H1 (cell line): ENCODE data around the gene HNRNPA3. TPM values are rescaled to one million over a fixed set of nuclear protein-coding genes. Genes with fewer than 3 reads are reported as not detected.
A peak's percentile ranks its signal among the peaks of the same experiment; 100 is the strongest.

Experiments used
- CTCF ChIA-PET: fragments of 300-600 bp; sonication (Branson Sonifier 250); formaldehyde crosslinking; loops from one replicate; lab custom pipeline; 2021; ENCODE audit not compliant: partially characterized antibody; lab: Charles Lee
- POLR2A ChIA-PET: fragments of 300-600 bp; sonication (Branson Sonifier 250); formaldehyde crosslinking; loops from one replicate; lab custom pipeline; 2021; ENCODE audit warnings: inconsistent platforms; ENCODE audit not compliant: partially characterized antibody; lab: Charles Lee
- DNase-seq, 2 experiments: peaks; one replicate each; pipeline versions ENCODE4 v3.0.0 to v3.0.0-alpha.2; 2010 to 2022; ENCODE audit warnings: low spot score in 2 of 2, low read depth in 1 of 2, mixed read lengths in 1 of 2
- FAIRE-seq: peaks from 2 replicates; lab custom pipeline; 2011; peaks lifted over from hg19 to GRCh38; lab: Jason Lieb, UNC
- H2AFZ ChIP-seq: 2 replicates; pipeline ENCODE4 v1.8.1; 2012; ENCODE audit warnings: low read length, inconsistent platforms
- H2AK5ac ChIP-seq: 2 replicates; pipeline ENCODE4 v1.6.1; 2013; ENCODE audit warnings: low read depth, low read length
- H2BK120ac ChIP-seq: replicated peaks from 2 replicates; pipeline ENCODE3; 2013; ENCODE audit warnings: low read depth, low read length, inconsistent platforms
- H2BK12ac ChIP-seq: 2 replicates; pipeline ENCODE4 v1.6.1; 2013; ENCODE audit warnings: low read depth, low read length
- H2BK15ac ChIP-seq: 2 replicates; pipeline ENCODE4 v1.6.1; 2013; ENCODE audit warnings: low read length
- H2BK20ac ChIP-seq: 2 replicates; pipeline ENCODE4 v1.6.1; 2013; ENCODE audit warnings: low read length
- H2BK5ac ChIP-seq: 2 replicates; pipeline ENCODE4 v1.6.1; 2013; ENCODE audit warnings: low read depth, low read length
- H3K14ac ChIP-seq: 2 replicates; pipeline ENCODE4 v1.6.1; 2013; ENCODE audit warnings: inconsistent platforms; ENCODE audit not compliant: insufficient read length
- H3K18ac ChIP-seq: 2 replicates; pipeline ENCODE4 v1.6.1; 2013; ENCODE audit warnings: low read length; ENCODE audit errors: extremely low read depth
- H3K23ac ChIP-seq: 2 replicates; pipeline ENCODE4 v1.6.1; 2013; ENCODE audit warnings: inconsistent platforms; ENCODE audit not compliant: insufficient read length
- H3K23me2 ChIP-seq: 2 replicates; pipeline ENCODE4 v1.6.1; 2013; ENCODE audit warnings: low read depth, low read length
- H3K27ac ChIP-seq: 2 replicates; pipeline ENCODE4 v1.6.1; 2011; ENCODE audit warnings: low read depth, low read length, inconsistent platforms
- H3K27me3 ChIP-seq, 4 experiments: replicated peaks in 1 of 4; 1 replicate in 1 of 4; 2 replicates in 3 of 4; pipeline versions ENCODE4 v1.6.1 to v1.8.1; 2011 to 2013; ENCODE audit warnings: low read length in 3 of 4, mild to moderate bottlenecking in 3 of 4, inconsistent platforms in 2 of 4, mixed read lengths in 2 of 4, moderate library complexity in 1 of 4; ENCODE audit not compliant: control insufficient read depth in 3 of 4, insufficient read depth in 3 of 4; ENCODE audit errors: extremely low read depth in 1 of 4
- H3K36me3 ChIP-seq, 4 experiments: 2 replicates each; pipeline versions ENCODE4 v1.6.1 to v1.8.1; 2011 to 2013; ENCODE audit warnings: mild to moderate bottlenecking in 4 of 4, low read length in 3 of 4, moderate library complexity in 2 of 4, control low read depth in 1 of 4, inconsistent platforms in 1 of 4; ENCODE audit not compliant: insufficient read depth in 4 of 4, control insufficient read depth in 2 of 4
- H3K4ac ChIP-seq: replicated peaks from 2 replicates; pipeline ENCODE3; 2013; ENCODE audit warnings: low read length, low read depth, mixed read lengths, inconsistent platforms; ENCODE audit not compliant: insufficient read length
- H3K4me1 ChIP-seq, 4 experiments: replicated peaks in 1 of 4; 1 replicate in 1 of 4; 2 replicates in 3 of 4; pipeline versions ENCODE4 v1.6.1 to v1.8.1; 2011 to 2013; ENCODE audit warnings: low read length in 3 of 4, inconsistent platforms in 2 of 4, mixed read lengths in 1 of 4; ENCODE audit not compliant: insufficient read depth in 4 of 4, control insufficient read depth in 3 of 4
- H3K4me2 ChIP-seq, 2 experiments: 2 replicates each; pipeline versions ENCODE4 v1.6.1 to v1.8.1; 2011 to 2013; ENCODE audit warnings: low read depth in 2 of 2, low read length in 2 of 2, control low read depth in 1 of 2, inconsistent platforms in 1 of 2, mild to moderate bottlenecking in 1 of 2; ENCODE audit not compliant: insufficient read depth in 1 of 2
- H3K4me3 ChIP-seq, 4 experiments: fragments of 200-600, 300-600 bp in 1 of 4; sonication (generic), shearing (Covaris generic), sonication (Bioruptor Twin) in 1 of 4; 2 replicates each; pipeline versions ENCODE4 v1.5.1 to v1.8.1; 2011 to 2016; ENCODE audit warnings: low read length in 4 of 4, low read depth in 3 of 4, control low read depth in 2 of 4, inconsistent platforms in 2 of 4, mild to moderate bottlenecking in 2 of 4, mixed read lengths in 1 of 4, moderate library complexity in 1 of 4; ENCODE audit not compliant: insufficient read depth in 2 of 4; ENCODE audit errors: extremely low read depth in 1 of 4
- H3K56ac ChIP-seq: replicated peaks from 2 replicates; pipeline ENCODE3; 2013; ENCODE audit warnings: low read depth, mild to moderate bottlenecking, mixed read lengths, low read length, inconsistent platforms; ENCODE audit not compliant: insufficient read length
- H3K79me1 ChIP-seq: 2 replicates; pipeline ENCODE4 v1.6.1; 2013; ENCODE audit warnings: low read depth, low read length, control low read depth
- H3K79me2 ChIP-seq, 2 experiments: 2 replicates each; pipeline versions ENCODE4 v1.6.1 to v1.8.1; 2012 to 2013; ENCODE audit warnings: low read length in 2 of 2, mild to moderate bottlenecking in 2 of 2, inconsistent platforms in 1 of 2; ENCODE audit not compliant: insufficient read depth in 2 of 2, control insufficient read depth in 1 of 2
- H3K9ac ChIP-seq, 4 experiments: replicated peaks in 1 of 4; 1 replicate in 1 of 4; 2 replicates in 3 of 4; pipeline versions ENCODE4 v1.6.1 to v1.8.1; 2011 to 2013; ENCODE audit warnings: low read depth in 3 of 4, low read length in 3 of 4, control low read depth in 2 of 4, mild to moderate bottlenecking in 2 of 4, moderate library complexity in 2 of 4, inconsistent platforms in 1 of 4; ENCODE audit errors: extremely low read depth in 1 of 4
- H3K9me3 ChIP-seq, 2 experiments: 2 replicates each; pipeline versions ENCODE4 v1.6.1 to v1.8.1; 2012 to 2013; ENCODE audit warnings: mild to moderate bottlenecking in 2 of 2, moderate library complexity in 2 of 2, control low read depth in 1 of 2, inconsistent platforms in 1 of 2, low read depth in 1 of 2, low read length in 1 of 2, mixed read lengths in 1 of 2; ENCODE audit not compliant: insufficient read depth in 2 of 2
- H4K20me1 ChIP-seq, 2 experiments: replicated peaks in 1 of 2; 2 replicates each; pipeline versions ENCODE3 to v1.8.1; 2011 to 2013; ENCODE audit warnings: inconsistent platforms in 2 of 2, low read length in 2 of 2, mild to moderate bottlenecking in 1 of 2; ENCODE audit not compliant: insufficient read depth in 2 of 2, control insufficient read depth in 1 of 2
- H4K5ac ChIP-seq: 2 replicates; pipeline ENCODE4 v1.6.1; 2013; ENCODE audit warnings: low read length, low read depth, mixed read lengths, inconsistent platforms; ENCODE audit not compliant: insufficient read length
- H4K8ac ChIP-seq: 2 replicates; pipeline ENCODE4 v1.8.0; 2013; ENCODE audit warnings: mild to moderate bottlenecking, moderate library complexity, low read length, inconsistent platforms; ENCODE audit not compliant: insufficient read depth; ENCODE audit errors: extremely low read depth
- H4K91ac ChIP-seq: replicated peaks from 2 replicates; pipeline ENCODE3; 2013; ENCODE audit warnings: low read length, mixed read lengths, inconsistent platforms; ENCODE audit not compliant: insufficient read length
- CHD1 ChIP-seq: IDR thresholded peaks from 2 replicates; pipeline ENCODE4 v1.6.1; 2012; ENCODE audit warnings: low read depth, low read length, improper control_type of control experiment
- POU5F1 ChIP-seq: IDR thresholded peaks from 2 replicates; pipeline ENCODE4 v1.6.1; 2011; ENCODE audit warnings: low read depth, mild to moderate bottlenecking, low read length, moderate library complexity
- WGBS, 2 experiments: shearing (Covaris generic) in 1 of 2; methylation state at CpG; one replicate each; pipeline versions ENCODE4 v1.1.6 to v1.1.7; 2013 to 2015; ENCODE audit warnings: low lambda C conversion rate in 2 of 2, mixed read lengths in 2 of 2, inconsistent platforms in 1 of 2, low coverage in 1 of 2, missing lambda C conversion rate in 1 of 2; ENCODE audit not compliant: insufficient replicate concordance in 2 of 2, insufficient coverage in 1 of 2, insufficient read length in 1 of 2; ENCODE audit errors: extremely low coverage in 1 of 2, missing lambda C conversion rate in 1 of 2; 5-methylcytosine and 5-hydroxymethylcytosine counted together
- polyA plus RNA-seq, 7 experiments: library from polyadenylated mRNA; depleted of rRNA in 3 of 7; stranded (reverse) in 5 of 7; unstranded in 2 of 7; fragments of >200 nt in 5 of 7; fragments of 200-250 nt in 2 of 7; gene quantifications; 1 replicate in 5 of 7; 2 replicates in 1 of 7; 4 replicates in 1 of 7; pipeline versions ENCODE4 v1.2.1 to v1.2.3, GENCODE V29; 2011 to 2013; ENCODE audit warnings: missing spikeins in 2 of 7, mixed read lengths in 2 of 7
- total RNA-seq: library from RNA; stranded (reverse); fragmentation: NEBNext Ultra II Directional; extraction: Animal tissue kit (Norgen Biotek cat#: 25700); gene quantifications from 2 replicates; pipeline ENCODE4 v1.2.1, GENCODE V29; 2021

HNRNPA3 gene
- total and polyA plus RNA-seq, 2 of the 8 experiments (the other 6 are each of a cell fraction or from before 2014, with no cell fraction given), result 66.1 to 408 TPM

GRCh38 chr2:177211576-177212105, 953 bp upstream of the HNRNPA3 start:
- no peak overlapping the region for H3K4ac ChIP-seq
- peak overlapping the region; percentile 82 to 99 (median 96) for H3K9ac ChIP-seq
- H3K9me3 ChIP-seq, result no peaks in the 10 kb centered on the region
- H3K4me3 ChIP-seq, result peak overlapping the region; percentile 60 to 91 (median 70)
- H3K14ac ChIP-seq, result no peak overlapping the region
- H3K18ac ChIP-seq, result peak overlapping the region; percentile 17; the same call in 1 of the 2 replicates
- ChIA-PET CTCF (interaction anchor here (0.7 to 1.0 kb wide), 3 partner anchors 16 to 73 kb away, joined by 3 to 5 read pairs (median 4); no protein-coding TSS in a partner anchor), POLR2A (interaction anchor here (0.7 to 5.0 kb wide), 20 partner anchors 11 to 128 kb away, joined by 3 to 128 read pairs (median 5); partner anchors contain the start of gene NFE2L2)
- H3K79me2 ChIP-seq, result peaks cover 10 to 54% of the 10 kb centered on the region in 2 experiments
- peaks cover 2 to 5% (median 5%) of the 10 kb centered on the region in 4 experiments; a peak in 5 of 7 replicates for H3K4me1 ChIP-seq
- DNase-seq (no peak), FAIRE-seq (no peak)
- H3K23me2 ChIP-seq, result no peaks in the 10 kb centered on the region; the same call in none of the 2 replicates
- no peak overlapping the region for H2AFZ ChIP-seq
- peak overlapping the region; percentile 18 for H2BK120ac ChIP-seq
- H4K5ac ChIP-seq, result peak overlapping the region; percentile 75
- H3K56ac ChIP-seq, result peak overlapping the region; percentile 34
- H4K20me1 ChIP-seq, result peaks cover 10% of the 10 kb centered on the region in 2 experiments
- peak overlapping the region; percentile 91 for H4K91ac ChIP-seq
- H2AK5ac ChIP-seq, result 0 out of 2 replicates have a peak overlapping the region, but pooled peaks have one; percentile 1
- 32% methylated on average over 6 of the region's 6 CpGs; no CpG with 5 or more reads in 1 of the 2 experiments for whole genome bisulfite sequencing, 2 experiments
- H2BK20ac ChIP-seq, result no peak overlapping the region
- H2BK12ac ChIP-seq, result peak overlapping the region; percentile 19; the same call in 1 of the 2 replicates
- H3K4me2 ChIP-seq, result peak overlapping the region; percentile 86 to 88
- H2BK15ac ChIP-seq, result no peak overlapping the region
- H3K36me3 ChIP-seq, result peaks cover 11 to 20% (median 16%) of the 10 kb centered on the region in 4 experiments
- H3K23ac ChIP-seq, result no peak overlapping the region
- peak overlapping the region; percentile 98; the same call in 1 of the 2 replicates for H4K8ac ChIP-seq
- H3K27ac ChIP-seq, result peak overlapping the region; percentile 97
- H3K27me3 ChIP-seq, result no peaks in the 10 kb centered on the region
- TF ChIP-seq POU5F1 (no peak), CHD1 (peak; percentile 49; the same call in 1 of the 2 replicates)
- no peaks in the 10 kb centered on the region for H3K79me1 ChIP-seq
- H2BK5ac ChIP-seq, result peak overlapping the region; percentile 64; the same call in 1 of the 2 replicates
